ENCODE data around the gene RTN4R.
"Not testable (repeated sequence)": the region's sequence is repeated elsewhere in the genome, so short reads cannot be mapped to it uniquely, and the experiment has no call there.

RTN4R gene

DNA sequence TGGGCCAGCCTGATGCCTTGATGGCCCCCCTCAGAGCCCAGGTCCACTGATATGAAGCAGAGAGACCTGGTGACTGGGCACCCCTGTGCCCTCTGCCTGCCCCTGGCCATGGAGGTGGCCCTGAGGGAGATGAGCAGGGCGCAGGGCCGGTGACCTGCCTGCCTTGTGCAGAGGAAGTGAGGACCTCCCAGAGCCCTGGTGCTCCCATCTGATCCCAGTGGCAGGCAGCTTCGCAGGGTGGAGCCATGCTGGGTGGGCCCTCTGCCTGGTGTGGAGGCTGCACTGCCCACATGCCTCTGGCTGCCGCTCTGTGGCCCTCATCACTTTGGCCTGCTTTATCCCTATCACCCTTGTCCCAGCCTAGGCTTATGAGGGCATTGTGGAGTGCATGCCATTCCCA, 1.1 kb upstream of the RTN4R start:
- not testable (repeated sequence) for H2BK120ac ChIP-seq (ENCODE audit: low read depth, low read length); H3K36me3 ChIP-seq (replicated peaks in 1 of 2; ENCODE audit: control insufficient read depth in 2 of 2, insufficient read depth in 2 of 2, low read length in 2 of 2); DNase-seq (ENCODE audit: low spot score); H3K9ac ChIP-seq (ENCODE audit: low read depth, low read length, poor library complexity); H3K9me3 ChIP-seq (replicated peaks in 1 of 2; ENCODE audit: control insufficient read depth in 2 of 2, insufficient read depth in 1 of 2, low read depth in 1 of 2, low read length in 2 of 2); H4K91ac ChIP-seq (ENCODE audit: low read depth, low read length, poor library complexity); H4K8ac ChIP-seq (ENCODE audit: low read depth, low read length); H3K27me3 ChIP-seq (ENCODE audit: control insufficient read depth in 3 of 3, insufficient read depth in 3 of 3, low read depth in 1 of 3, low read length in 3 of 3); H3K27ac ChIP-seq (replicated peaks; ENCODE audit: low read length); H3K23ac ChIP-seq (ENCODE audit: low read depth, low read length, poor library complexity); H3K4me2 ChIP-seq (ENCODE audit: insufficient read depth, low read length, poor library complexity, severe bottlenecking); H3K14ac ChIP-seq (ENCODE audit: low read length); H3K4ac ChIP-seq (ENCODE audit: low read length)
- Histone ChIP-seq H2AFZ (ENCODE audit: low read length) (peak overlapping the region; percentile 98), H2BK12ac (ENCODE audit: low read length) (peak overlapping the region; percentile 84), H3K18ac (ENCODE audit: low read length) (peak overlapping the region; percentile 38), H3K4me3 (ENCODE audit: low read length in 2 of 2) (peak overlapping the region in 1 of 2 donors; percentile 67), H2BK15ac (ENCODE audit: low read length) (peak overlapping the region; percentile 97), H3K79me1 (ENCODE audit: low read depth, low read length) (peaks cover 13% of the 10 kb centered on the region), H3K4me1 (ENCODE audit: control insufficient read depth in 2 of 2, insufficient read depth in 1 of 2, low read depth in 1 of 2, low read length in 2 of 2) (peaks cover 28 to 30% of the 10 kb centered on the region in 2 donors), H2AK5ac (ENCODE audit: low read depth, low read length) (peak overlapping the region; percentile 77), H2BK5ac (ENCODE audit: low read length) (peak overlapping the region; percentile 88)
- no CpG with 5 or more reads among the region's 4 CpGs for WGBS, 2 donors (ENCODE audit: extremely low coverage in 2 of 2, insufficient read length in 2 of 2, insufficient replicate concordance in 1 of 2)

DNA sequence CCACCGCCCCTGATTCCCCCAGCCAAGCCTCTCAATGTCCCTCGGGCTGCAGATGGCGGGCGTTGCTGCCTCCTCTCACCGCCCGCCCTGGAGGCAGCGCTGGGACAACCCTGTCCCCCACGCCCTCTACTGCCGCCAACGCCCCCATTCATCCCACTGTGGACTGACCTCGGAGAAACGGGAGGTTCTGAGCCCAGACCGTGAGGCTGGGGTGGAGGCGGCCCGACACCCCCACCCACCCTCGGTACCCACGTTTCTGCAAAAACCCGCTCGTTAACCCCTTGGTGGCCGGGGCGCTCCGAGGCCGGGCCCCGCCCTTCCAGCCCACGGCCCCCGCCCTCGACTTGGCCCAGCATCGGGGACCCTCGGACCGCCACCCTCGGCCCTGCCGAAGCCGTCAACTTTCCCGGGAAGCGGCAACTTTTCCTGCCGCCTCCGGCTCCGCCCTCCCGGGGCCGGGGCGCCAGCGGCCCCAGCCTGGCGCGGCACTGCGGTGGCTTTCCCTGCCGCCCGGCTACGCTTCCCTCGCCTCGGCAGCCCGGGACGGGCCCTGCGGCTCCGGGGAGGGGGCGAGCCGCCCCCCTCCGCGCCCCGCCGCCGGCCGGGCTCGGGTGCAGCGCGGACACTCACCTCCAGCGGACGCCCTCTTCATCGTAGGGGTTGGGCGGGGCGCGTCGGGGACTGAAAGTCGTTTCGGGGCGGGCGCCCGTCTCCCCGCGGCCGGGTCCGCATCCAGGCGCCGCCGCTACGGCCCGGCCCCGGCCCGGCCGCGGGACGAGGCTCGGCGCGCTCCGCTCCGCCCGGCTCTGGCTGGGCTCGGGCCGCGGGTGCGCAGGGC, 458 bp downstream of the RTN4R start:
- Histone ChIP-seq H3K14ac (ENCODE audit: low read length) (peak overlapping the region; percentile 99), H3K18ac (ENCODE audit: low read length) (peak overlapping the region; percentile 90), H3K36me3 (replicated peaks in 1 of 2; ENCODE audit: control insufficient read depth in 2 of 2, insufficient read depth in 2 of 2, low read length in 2 of 2) (no peaks in the 10 kb centered on the region), H3K4me3 (ENCODE audit: low read length in 2 of 2) (peak overlapping the region; percentile 67 to 87), H2AFZ (ENCODE audit: low read length) (peak overlapping the region; percentile 98), H2AK5ac (ENCODE audit: low read depth, low read length) (peak overlapping the region; percentile 63), H4K91ac (ENCODE audit: low read depth, low read length, poor library complexity) (no peak overlapping the region), H2BK120ac (ENCODE audit: low read depth, low read length) (peak overlapping the region; percentile 47), H3K9ac (ENCODE audit: low read depth, low read length, poor library complexity) (peak overlapping the region; percentile 81), H3K9me3 (replicated peaks in 1 of 2; ENCODE audit: control insufficient read depth in 2 of 2, insufficient read depth in 1 of 2, low read depth in 1 of 2, low read length in 2 of 2) (no peaks in the 10 kb centered on the region), H3K27me3 (ENCODE audit: control insufficient read depth in 3 of 3, insufficient read depth in 3 of 3, low read depth in 1 of 3, low read length in 3 of 3) (no peaks in the 10 kb centered on the region), H3K4me2 (ENCODE audit: insufficient read depth, low read length, poor library complexity, severe bottlenecking) (peak overlapping the region; percentile 83), H3K4me1 (ENCODE audit: control insufficient read depth in 2 of 2, insufficient read depth in 1 of 2, low read depth in 1 of 2, low read length in 2 of 2) (peaks cover 26 to 28% of the 10 kb centered on the region in 2 donors), H4K8ac (ENCODE audit: low read depth, low read length) (no peak overlapping the region), H2BK12ac (ENCODE audit: low read length) (peak overlapping the region; percentile 97), H2BK15ac (ENCODE audit: low read length) (peak overlapping the region; percentile 67), H3K4ac (ENCODE audit: low read length) (no peak overlapping the region), H3K27ac (replicated peaks; ENCODE audit: low read length) (peak overlapping the region; percentile 39), H3K79me1 (ENCODE audit: low read depth, low read length) (peaks cover 18% of the 10 kb centered on the region), H2BK5ac (ENCODE audit: low read length) (peak overlapping the region; percentile 53), H3K23ac (ENCODE audit: low read depth, low read length, poor library complexity) (peak overlapping the region; percentile 98)
- WGBS, 2 donors (ENCODE audit: extremely low coverage in 2 of 2, insufficient read length in 2 of 2, insufficient replicate concordance in 1 of 2) = no CpG with 5 or more reads among the region's 101 CpGs
- DNase-seq (ENCODE audit: low spot score) = no peak

DNA sequence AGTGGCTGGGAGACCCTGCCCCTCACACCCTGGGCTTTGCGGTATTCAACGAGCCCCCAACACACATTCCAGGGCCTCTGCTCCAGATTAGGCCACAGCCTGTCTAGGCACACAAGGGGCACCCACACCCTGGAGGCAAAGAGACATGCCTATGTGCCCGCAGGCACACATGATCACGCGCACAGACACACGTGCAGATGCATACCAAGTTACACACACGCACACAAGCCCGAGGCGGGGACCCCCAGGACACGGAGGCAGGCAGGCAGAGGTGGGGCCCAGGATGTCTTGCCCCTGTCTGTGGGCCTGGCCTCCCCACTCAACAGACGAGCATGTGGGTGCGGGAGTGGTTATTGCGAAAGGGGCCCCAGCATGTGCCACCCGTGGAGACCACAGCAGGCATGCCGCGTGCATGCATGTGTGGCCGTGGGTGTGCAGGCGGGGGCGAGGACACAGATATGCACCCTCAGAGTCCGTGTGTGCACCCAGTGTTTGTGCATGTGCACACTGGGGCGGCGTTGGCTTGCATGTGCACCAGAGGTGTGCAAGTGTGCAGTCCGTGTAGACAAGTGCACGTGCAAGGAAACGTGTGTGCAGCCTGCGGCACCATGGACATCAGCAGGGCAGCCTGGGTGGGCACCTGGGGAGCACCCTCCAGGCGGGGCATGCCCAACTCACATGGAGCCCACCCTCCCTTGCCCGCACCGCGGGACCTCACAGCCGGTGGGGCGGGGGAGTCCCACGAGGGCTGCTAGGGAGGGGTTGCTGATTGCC, 1.3 kb downstream of the RTN4R start:
- peaks cover 18% of the 10 kb centered on the region for H3K79me1 ChIP-seq (ENCODE audit: low read depth, low read length)
- H3K27me3 ChIP-seq (ENCODE audit: control insufficient read depth in 3 of 3, insufficient read depth in 3 of 3, low read depth in 1 of 3, low read length in 3 of 3); H3K9me3 ChIP-seq (replicated peaks in 1 of 2; ENCODE audit: control insufficient read depth in 2 of 2, insufficient read depth in 1 of 2, low read depth in 1 of 2, low read length in 2 of 2); H2AFZ ChIP-seq (ENCODE audit: low read length); H3K27ac ChIP-seq (replicated peaks; ENCODE audit: low read length); H4K91ac ChIP-seq (ENCODE audit: low read depth, low read length, poor library complexity); H3K36me3 ChIP-seq (replicated peaks in 1 of 2; ENCODE audit: control insufficient read depth in 2 of 2, insufficient read depth in 2 of 2, low read length in 2 of 2); DNase-seq (ENCODE audit: low spot score): not testable (repeated sequence)
- peak overlapping the region; percentile 55 to 67 for H3K4me3 ChIP-seq (ENCODE audit: low read length in 2 of 2)
- peak overlapping the region; percentile 82 for H4K8ac ChIP-seq (ENCODE audit: low read depth, low read length)
- WGBS, 2 donors (ENCODE audit: extremely low coverage in 2 of 2, insufficient read length in 2 of 2, insufficient replicate concordance in 1 of 2) = no CpG with 5 or more reads among the region's 33 CpGs
- peak overlapping the region; percentile 98 for H3K23ac ChIP-seq (ENCODE audit: low read depth, low read length, poor library complexity)
- peak overlapping the region; percentile 47 for H2BK120ac ChIP-seq (ENCODE audit: low read depth, low read length)
- H2BK15ac ChIP-seq (ENCODE audit: low read length) = peak overlapping the region; percentile 67
- H3K14ac ChIP-seq (ENCODE audit: low read length) = peak overlapping the region; percentile 99
- H3K4me1 ChIP-seq (ENCODE audit: control insufficient read depth in 2 of 2, insufficient read depth in 1 of 2, low read depth in 1 of 2, low read length in 2 of 2) = peaks cover 26 to 28% of the 10 kb centered on the region in 2 donors
- H2BK12ac ChIP-seq (ENCODE audit: low read length) = peak overlapping the region; percentile 97
- H3K9ac ChIP-seq (ENCODE audit: low read depth, low read length, poor library complexity) = peak overlapping the region; percentile 81
- peak overlapping the region; percentile 98 for H3K4ac ChIP-seq (ENCODE audit: low read length)
- H3K4me2 ChIP-seq (ENCODE audit: insufficient read depth, low read length, poor library complexity, severe bottlenecking) = peak overlapping the region; percentile 83
- H3K18ac ChIP-seq (ENCODE audit: low read length) = peak overlapping the region; percentile 90
- H2BK5ac ChIP-seq (ENCODE audit: low read length) = peak overlapping the region; percentile 53
- peak overlapping the region; percentile 63 for H2AK5ac ChIP-seq (ENCODE audit: low read depth, low read length)
